Raji (cell line): ENCODE measurements around the gene OBP2A.

Experiments
- POLR2A ChIP-seq: IDR thresholded peaks from 2 replicates; pipeline ENCODE4 v1.6.1; 2011; ENCODE audit warnings: low read depth, low read length, control low read depth; ENCODE audit not compliant: insufficient read depth

Gene OBP2A

DNA sequence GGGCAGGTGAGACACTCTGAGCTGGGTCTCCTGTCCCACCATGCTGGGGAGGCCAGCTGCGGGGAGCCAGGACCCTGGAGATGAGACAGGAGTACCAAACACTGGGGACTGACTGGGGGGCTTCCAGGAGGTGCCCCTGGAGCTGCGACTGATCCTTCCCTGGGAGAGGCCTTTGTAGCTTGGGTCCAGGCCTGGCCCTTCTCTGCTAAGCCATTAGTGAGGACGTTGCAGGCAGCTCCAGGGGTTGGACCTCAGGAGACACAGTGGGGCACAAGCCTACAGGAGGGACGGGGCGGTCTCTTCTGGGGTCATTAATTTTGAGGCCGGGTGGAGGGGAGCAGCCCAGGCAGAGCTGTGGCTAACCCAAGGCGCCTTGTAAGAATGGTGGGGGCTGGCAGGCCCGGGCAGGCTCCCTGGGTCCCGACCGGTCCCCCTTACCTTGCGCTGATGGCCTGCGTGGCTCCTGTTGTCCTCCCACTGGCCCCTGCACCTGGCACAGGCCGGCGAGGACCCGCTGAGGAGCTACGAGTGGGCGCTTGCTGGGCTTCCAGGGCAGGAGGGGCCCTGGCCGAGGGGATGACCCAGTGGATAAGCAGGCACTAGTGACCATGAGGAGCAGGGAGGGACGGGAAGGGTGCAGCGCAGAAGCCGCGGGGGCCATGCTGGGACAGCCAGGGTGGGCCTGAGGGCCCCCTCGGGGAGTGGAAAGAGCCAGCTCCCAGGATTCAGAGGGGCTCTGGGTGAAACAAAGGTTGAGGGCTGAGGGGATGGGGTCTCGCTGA is 40.3 kb upstream of the OBP2A start:
- TF ChIP-seq POLR2A = no peak

DNA sequence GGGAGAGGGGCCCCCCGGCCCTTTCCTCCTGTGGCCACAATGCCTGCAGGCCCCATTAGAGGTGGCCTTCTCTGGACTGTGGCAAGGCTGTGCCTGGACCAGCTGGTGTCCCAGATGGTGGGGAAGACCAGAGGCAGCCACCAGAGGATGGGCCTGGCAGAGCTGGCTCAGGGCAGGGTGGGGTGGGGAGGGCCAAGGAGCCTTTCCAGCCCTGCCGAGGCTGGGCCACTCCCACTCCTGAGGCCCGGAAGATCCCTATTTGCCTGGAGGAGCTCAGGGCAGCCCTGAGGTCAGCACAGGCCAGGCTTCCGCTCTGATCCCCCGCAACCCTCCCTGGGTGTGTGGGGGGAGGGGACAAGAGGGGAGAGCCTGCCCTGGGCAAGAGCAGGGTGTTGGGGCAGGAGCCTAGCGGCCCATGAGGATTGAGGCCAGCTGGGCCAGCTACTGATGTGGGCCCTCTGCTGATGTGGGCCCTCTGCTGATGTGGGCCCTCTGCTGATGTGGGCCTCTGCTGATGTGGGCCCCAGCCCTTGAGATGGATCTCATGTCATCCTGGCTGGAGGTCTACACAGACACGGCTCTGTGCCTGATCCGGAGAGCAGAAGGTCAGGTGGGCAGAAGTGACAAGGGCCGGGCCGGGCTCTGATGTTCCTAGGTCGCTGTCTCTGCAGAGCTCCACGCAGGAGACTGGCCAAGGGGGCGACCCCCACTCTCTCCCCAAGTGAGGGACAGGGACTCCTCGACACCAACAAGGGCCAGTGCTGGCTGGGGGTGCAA is 39.4 kb upstream of the OBP2A start:
- no peak for TF ChIP-seq POLR2A

DNA sequence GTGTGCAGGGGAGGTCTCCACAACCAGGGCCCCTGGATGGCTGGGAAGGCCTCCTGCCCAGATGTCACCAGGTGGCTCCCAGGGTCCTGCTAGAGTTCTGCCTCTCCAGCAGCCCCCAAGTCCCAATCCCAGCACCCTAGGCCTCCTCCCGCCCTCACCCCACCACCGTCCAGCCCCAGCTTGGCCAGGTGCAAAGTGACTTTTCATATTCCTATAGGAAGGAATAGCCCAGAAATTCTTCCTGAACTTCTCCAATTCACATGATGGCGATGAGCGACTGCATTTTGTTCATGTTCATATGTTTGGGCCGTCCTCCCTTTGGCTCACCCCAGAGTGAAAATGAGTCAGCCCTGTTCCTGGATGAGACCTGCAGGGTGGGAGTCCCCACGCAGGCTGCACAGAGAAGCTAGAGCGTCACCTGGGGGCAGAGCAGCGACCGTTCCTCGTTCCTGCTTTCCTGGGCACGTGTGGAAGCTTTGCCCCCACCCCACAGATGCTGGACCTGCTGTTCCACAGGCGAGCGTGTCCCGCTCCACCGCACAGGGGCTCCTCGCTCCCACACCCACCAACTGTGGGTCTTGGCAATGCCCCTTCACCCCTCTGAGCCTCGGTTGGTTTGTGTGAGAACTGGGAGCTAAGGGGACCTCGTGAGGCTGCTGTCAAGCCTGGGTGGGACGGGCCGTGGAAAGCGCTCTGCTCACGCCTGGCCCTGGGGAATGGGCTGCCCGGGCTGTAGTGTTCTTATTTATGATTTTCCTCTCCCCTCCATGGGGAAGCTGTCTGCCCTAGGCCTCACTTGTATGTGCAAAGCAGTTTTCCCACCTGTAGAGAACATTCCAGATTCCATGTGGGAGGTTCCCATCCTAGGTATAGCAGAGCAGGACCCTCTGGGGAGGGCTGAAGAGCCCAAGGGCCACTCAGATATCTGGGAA is 38.6 kb upstream of the OBP2A start:
- TF ChIP-seq POLR2A = no peak

DNA sequence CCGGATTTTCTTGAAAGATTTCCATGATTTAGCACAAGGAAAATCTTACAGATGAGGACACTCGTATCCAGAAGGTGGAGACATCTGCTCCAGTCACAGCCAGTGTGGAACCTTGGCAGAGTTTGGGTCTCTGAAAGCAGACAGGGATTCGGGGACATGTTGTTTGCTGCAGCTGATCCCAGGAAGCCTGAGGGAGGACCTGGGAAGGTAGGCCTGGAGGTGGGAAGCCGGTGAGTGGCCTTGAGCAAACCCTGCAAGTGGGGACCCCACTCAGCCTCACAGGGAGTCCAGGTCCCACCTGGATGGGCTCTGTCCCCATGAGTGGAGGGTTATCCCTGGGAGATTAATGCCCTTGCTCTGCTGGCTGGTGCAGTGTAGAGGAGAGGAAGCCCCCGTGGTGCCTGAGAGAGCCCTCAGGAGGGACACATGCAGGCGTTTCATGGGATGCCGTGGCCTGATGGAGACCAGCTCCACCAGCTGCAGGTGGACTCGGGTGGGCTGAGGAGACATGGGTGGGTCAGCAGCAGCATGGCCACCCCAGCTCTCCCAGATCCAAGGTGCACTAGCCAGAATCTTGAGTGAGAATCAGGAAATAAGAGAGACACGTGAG is 37.6 kb upstream of the OBP2A start:
- no peak for TF ChIP-seq POLR2A

DNA sequence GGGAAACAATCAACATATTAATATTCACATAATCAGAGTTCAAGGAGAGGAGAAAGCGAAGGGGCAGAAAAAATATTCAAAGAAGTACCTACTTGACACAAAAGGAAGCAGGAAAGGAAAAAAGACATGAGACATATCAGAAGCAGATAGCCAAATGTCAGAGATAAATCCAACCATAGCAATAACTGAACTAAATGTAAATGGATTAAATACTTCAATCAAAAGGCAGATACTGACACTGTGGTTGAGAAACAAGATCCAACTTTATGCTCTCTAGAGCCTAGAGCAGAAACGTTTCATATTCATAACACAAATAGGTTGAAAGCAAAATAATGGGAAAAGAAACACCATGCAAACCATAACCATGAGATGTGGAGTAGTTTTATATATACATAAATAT is 36.5 kb upstream of the OBP2A start:
- TF ChIP-seq POLR2A = no peak

DNA sequence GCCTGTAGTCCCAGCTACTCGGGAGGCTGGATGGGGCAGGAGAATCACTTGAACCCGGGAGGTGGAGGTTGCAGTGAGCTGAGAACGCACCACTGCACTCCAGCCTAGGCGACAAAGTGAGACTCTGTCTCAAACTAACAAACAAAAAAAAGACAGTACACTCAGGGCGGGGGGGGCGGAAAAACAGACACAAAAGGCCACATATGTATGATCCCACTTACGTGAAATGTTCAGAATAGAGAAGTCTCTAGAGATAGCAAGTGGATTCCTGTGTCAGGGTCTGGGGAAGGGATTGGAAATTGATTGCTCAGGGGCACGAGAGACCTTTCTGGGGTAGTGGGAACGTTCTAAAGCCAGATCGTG is 33.7 kb upstream of the OBP2A start:
- no peak for TF ChIP-seq POLR2A

DNA sequence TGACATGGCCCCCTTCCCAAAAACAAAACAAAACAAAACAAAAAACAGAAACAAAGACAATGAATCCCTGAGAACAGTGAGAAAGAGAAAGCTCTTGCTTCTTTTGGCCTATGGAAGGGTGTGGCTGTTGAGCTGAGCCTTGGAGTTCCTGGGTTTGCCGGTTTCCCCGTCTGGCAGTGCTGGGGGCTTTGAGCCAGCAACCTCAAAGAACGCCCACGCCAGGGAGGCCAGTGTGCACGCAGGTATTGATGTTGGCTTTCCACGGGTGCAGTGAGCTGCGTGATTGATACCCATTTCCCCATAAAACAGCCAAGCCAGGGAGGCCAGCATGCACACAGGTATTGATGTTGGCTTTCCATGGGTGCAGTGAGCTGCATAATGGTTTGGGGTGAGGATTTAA is 33.0 kb upstream of the OBP2A start:
- TF ChIP-seq POLR2A = no peak

DNA sequence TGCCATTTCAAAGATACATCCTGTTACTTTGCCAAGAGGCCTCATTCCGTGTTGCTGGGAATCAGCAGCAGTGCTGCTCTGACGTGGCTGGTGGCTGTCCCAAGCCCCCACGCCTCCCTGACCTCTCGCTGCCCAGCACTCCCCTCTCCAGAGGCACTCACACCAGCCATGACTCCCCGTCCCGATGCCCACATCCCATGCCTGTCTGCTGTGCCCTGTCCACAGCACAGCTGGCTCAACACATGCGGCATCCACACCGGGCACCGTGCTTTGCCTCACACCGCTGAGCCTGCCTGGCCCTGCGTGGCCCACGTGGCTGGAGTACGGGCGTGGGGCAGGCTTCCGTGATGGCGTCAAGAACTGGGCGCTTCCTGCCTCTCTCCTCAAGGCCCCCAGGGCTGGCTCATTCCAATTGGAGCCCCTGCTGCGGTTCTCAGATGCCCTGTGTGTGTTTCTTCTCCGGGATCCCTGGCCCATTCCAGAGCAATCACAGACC is 32.5 kb upstream of the OBP2A start:
- TF ChIP-seq POLR2A = no peak

DNA sequence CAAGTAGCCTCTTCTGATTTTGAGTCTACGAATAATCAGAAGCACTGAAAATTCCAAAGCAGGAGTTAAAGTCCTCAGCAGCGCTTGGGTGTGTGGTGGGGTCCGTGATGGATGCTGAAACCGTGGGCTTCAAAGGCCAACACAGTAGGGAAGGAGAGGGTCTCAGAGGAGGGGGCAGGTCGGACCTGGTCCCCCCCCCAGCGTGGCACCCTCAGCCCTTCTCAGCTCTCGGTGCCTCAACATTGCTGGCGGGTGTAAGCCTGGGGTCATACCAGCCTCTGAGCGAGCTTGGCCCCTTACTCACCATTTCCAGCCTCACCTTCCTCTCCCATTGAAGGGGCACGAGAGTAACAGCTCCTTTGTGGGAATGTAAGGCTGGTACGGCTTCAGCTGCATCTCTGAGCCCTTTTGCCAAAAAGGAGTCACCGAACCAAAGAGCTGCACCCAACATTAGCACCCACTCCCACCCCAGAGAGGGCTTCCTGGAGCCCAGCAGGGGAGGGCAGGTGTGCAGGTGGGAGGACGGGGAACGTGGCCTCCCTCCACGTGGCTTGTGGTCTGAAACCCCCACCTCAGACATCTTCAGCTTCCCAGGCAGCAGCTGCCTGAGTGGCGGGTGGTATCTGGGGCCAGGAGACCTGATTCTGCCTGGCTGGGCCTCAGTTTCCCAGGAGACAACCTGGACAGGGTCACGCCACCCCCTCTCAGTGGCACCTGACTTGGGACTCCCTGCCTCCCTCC is 31.4 kb upstream of the OBP2A start:
- TF ChIP-seq POLR2A = no peak

DNA sequence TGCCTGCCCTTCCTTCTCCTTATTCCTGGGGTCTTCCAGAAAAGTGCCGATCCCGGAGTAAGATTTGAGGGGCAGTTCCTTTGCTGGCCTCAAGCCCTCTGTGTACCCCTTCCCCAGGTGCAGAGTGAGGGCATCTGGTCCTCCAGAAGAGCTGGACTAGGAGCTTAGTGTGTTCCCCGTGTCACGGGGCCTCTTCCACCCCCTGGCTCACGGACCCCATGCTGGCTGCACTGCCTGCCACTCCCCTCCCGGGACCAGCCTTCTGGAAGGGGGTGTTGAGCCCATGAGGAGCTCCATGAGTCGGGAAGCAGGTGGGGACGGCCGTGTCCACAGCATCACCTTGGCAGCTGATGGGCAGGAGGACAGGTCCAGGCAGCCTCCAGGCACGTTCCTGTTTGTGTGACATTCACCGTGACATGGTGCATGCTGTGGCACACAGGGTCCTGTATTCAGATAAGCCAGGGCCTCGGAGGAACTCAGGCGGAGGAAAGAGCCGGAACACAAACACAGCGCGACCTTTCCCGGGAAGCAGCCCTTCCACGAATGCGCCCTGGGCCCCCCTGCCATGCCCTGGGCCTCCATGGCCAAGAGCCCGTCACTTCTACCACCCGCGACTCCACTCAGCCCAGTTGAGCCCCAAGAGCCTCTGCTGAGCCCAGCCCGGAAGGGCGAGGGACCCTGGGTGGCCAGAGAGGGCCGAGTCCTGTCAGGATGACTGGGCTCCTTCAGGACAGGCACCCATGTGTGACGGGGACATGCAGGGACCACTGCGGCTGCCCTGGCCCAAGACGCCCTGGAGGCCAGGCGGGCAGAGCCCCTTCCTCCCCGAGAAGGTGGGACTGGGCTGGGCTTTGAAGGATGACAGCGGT is 30.6 kb upstream of the OBP2A start:
- no peak for TF ChIP-seq POLR2A

DNA sequence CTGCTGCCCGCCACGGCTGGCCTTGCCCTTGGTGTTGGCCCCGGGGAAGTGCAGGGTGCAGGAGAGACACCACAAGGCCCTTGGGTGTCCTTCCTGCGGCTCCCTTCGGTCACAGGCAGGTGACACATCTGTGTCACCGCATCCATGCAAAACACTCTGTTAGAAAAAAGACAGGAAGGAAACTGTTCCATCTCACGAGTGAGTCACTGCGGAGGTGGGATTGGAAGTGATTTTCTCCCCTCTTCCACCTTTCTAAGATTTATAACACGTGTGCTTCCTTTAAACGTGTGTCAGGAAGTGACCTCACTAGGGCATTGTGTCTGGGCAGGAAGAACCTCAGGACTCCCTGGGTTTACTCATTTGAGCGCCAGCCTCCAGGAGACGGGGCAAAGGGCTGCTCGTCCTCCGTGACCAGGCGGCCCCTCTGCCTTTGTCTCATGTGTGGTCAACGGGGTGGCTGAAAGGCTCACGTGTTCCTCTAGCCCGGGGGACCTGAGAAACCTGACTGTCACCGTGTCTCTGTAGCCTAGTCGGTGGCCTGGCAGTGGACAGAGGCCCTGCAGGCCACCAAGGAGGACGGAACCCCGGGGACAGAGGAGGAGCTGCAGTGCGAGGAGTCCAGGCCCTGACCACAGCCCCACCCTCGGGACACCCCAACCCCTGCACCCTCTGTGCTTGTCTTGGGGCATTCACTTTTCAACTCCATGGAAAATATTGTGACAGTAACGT is 29.6 kb upstream of the OBP2A start:
- no peak for TF ChIP-seq POLR2A

DNA sequence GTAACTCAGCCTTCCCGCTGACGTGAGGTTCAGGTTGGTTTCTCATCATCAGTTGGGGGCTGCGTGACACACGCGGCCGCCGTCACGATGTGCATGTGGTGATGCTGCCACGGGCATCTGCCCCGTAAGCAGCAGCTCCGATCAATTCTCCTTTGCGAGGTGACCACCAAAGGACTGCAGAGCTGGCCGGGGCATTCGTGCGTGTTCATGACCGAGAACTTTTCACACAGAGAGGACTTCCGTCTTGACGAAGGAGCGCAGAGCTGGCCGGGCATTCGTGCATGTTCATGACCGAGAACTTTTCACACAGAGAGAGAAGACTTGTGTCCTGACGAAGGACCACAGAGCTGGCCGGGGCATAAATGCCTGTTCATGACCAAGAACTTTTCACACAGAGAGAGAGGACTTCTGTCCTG is 28.5 kb upstream of the OBP2A start:
- TF ChIP-seq POLR2A = no peak

DNA sequence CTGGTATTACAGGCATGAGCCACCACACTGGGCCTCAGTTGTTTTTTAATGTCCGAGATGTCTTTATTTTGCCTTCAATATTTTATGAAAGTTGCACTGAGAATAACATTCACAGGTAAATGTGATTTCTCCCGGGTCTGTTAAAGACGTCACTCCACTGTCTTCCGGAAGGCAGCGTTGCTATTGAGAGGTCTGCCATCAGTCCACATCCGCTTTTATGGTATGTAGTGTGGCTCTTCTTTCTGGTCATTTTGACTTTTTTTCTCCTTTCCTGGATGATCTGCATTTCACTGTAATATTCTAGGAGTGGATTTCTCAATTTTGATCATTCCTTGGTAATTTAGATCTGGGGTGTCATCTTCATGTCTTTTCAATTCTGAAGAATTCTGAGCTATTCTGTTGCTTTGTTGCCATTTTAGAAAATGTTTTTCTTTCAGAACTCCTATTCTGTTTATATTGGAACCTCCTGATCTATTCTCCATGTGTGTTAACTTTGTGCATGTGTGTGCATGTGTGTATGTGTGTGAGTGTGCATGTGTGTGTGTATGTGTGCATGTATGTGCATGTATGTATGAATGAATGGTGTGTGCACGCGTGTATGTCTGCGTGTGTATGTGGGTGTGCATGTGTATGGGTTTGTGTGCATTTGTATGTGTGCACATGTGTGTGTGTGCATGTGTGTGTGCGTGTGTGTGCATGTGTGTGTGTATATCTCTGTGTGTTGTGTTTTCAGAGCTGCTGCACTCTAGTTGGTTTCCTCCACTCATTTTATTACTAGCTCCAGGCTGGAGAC is 26.6 kb upstream of the OBP2A start:
- no peak for TF ChIP-seq POLR2A
